Measurements from ENCODE around the gene MED27.
"Not testable (repeated sequence)": the region's sequence is repeated elsewhere in the genome, so short reads cannot be mapped to it uniquely, and the experiment has no call there.

Gene MED27

DNA sequence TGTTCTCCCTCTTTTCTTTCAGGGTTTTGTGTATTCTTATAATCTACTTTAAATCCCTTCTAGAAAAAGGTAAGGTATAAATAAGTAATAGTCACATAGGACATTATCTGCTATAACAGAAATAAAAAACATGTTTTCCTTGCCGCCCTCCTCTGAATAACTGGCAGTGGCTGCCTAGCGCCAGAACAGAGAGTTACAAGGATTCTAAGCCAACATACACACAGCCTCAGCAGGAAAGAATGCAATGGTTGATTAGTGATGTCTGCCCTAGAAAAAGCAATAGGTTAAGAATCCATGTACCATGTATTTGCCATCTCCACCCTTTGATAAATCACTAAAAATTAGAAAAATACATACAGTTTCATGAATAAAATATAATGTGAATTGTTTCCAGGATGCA is 4.9 kb downstream of the MED27 start:
- no peak for DNase-seq

DNA sequence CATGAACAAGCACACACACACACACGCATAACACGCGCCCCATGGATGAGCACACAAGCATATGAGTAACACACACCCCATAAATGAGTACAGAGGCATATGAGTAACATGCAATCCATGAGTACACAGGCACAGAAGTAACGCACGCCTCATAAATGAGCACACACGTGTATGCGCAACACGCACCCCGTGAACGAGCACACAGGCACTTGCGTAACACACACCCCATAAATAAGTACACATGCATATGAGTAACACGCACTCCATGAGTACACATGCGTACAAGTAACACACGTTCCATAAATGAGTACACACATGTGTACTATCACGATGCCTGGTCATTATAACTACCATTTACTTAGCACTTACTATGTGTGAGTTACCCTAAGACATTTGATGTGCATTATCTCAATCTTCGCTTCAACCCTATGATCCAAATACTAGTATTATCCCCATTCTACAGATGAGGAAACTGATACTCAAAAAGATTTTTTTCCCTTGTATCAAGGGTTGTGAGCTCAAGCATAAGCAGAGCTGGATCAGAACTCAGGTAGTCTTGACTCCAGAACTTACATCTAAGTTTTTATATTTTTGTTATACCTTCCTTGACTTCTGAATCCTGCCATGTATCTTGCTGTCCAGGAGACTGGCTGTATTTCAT is 7.7 kb downstream of the MED27 start:
- no peak for DNase-seq

DNA sequence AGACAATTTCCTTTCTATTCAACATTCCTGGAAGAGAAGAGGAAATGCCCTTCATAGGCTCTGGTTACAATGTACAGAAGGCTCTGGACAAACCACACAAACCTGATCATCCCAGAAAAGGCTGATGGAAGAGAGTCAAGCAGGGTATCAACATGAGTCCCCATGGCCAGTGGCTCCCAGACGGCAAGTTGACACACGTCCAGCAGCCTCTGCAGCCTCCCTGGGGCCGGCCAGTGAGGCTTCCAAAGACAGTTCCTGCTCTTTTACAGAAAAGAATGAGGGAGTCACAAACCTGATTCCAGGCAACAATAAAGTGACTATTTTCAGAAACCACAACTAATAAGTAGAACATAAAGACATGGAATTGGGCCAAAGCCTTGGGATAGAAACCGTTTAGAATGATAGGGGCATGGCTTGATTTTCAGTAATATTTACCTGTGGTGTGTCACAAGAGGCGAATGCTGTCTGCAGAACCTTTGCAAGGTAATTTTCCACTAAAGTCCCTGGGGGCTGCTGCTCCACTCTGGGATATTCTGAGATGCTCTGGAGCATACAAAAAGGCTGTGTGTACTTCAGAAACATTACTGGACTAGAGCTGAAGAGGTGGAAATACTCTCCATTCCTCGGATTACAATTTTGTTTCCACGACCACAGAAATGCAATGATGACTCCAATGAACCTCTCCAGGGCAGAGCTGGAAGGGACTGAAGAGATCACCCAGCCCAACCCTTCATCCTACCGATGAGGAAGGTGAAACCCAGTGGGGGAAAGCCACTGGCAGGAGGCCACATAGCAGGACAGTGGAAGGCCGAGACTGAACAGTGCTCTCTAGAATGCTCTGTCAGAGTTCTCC is 10.4 kb downstream of the MED27 start:
- DNase-seq: no peak

DNA sequence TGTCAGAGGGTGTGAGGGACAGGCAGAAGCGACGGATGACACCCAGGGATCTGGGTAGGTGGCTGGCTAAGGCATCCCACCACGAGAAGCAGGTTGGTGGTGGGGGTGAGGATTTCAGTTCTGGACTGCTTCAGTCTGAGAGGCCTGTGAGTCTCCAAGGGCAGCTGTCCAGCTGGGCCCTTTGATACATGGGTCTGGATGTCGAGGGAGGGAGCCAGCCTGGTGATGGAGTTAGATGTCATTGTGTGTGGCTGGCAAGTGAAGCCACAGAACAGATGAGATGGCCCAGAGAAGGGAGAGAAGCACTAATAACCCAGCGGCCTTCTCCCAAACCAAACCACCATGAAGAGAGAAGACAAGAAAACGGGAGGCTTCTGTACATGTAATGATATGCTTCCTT is 11.1 kb downstream of the MED27 start:
- no peak for DNase-seq

DNA sequence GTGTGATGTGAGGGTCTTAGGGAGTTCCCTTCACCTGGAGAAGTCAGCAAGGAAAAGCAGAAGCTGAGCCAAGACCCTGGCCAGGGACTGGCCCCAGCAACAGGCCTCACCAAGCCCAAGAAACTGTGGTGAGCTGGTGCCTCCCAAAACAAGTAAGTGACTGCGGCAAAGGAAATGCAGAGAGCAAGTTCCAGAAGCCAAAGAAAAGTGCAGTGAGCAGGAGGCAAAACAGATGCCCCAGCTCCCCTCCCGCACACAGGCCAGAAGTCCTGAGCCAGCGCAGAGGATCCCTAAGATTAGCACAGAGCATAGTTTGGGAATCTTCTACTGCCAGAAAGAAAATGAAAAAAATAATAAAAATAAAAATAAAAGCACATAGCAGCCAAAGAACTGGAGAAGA is 13.2 kb downstream of the MED27 start:
- DNase-seq: no peak

DNA sequence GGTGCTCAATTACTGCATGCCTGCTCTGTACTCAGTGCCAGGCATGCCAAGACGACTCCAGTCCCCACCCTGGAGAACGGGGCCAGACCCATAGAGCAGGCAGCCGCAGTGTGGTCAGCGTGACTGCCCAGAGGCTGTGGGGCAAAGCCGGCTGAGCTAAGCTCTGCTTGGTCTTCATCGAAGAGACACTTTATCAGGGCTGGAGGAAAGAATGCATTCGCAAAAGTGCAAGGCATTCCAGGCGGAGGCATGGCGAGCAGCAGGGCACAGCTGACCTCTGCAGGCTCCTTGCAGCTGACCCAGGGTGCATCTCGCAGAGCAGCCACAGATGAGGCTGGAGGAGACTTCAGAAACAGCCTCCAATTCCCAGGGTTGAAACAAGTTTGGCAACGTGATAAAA is 13.6 kb downstream of the MED27 start:
- no peak for DNase-seq

DNA sequence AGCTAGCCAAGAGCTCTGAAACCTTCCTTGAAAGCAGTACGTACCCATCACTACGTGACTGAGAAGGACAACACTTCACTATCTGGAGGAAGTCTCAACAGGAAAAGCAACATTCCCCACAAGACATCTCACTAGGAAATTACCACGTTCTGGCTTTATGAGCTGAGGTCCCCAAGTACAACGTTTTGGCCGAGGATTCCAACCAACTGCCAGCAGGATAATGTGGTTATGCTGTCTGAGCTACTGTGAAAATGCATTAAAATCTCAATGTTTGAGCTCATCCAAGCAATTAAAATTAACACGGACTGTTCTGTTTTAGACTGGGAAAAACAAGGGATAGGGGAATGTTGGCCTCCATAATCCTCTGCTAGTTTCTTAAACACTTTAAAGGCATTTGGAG is 16.4 kb downstream of the MED27 start:
- no peak for DNase-seq

DNA sequence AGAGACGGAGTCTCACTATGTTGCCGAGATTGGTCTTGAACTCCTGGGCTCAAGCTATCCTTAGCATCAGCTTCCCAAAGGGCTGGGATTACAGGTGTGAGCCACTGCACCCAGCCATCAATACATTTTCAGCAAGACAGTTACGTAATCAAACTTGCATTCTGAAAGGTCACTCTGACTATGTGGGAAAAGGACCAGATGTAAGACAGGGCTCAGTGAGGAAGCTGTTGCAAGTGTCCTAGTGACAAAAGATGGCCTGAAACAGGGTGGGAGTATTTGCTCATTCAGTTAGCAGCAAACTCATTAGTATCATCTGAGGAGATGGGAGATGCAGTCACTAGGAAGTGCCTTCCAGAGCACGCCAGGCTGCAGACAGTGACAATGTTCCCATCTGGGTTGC is 16.9 kb downstream of the MED27 start:
- DNase-seq: no peak

DNA sequence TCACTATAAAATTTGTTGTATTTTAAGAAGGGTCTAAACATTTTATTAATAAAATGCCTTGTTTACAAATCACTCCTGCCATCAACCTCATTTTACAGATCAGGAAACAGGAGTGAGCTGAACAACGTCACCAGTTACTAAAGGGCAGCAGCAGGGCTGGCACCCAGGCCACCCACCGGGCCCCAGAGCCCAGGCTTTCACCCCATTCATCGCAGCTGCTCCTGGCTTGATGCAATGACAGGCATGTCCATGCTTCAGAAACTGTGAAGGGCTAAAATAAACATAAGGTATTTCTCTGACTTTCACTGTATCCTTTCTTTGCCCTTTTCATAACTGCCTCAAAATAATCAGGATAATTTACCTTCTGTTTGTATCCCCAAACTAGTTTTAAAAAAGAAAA is 18.1 kb downstream of the MED27 start:
- DNase-seq: no peak

DNA sequence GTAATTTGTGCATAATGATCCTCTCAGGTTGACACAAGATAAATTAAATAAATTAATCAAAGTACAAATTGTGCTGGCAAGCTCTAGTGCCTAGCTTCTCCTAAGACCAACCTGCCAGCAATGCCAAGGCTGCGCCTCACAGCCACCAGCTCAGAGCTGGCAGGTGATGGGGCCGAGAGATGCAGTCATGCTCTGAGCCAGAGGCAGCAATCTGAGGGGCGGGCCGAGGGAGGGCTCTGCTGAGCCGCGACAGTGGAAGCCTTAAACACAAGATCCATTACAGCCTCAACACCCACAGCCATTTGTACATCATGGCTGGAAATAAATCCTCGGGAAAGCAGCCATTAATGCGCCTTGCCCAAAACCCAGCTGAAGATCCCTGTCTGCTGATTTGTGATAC is 20.3 kb downstream of the MED27 start:
- no peak for DNase-seq

DNA sequence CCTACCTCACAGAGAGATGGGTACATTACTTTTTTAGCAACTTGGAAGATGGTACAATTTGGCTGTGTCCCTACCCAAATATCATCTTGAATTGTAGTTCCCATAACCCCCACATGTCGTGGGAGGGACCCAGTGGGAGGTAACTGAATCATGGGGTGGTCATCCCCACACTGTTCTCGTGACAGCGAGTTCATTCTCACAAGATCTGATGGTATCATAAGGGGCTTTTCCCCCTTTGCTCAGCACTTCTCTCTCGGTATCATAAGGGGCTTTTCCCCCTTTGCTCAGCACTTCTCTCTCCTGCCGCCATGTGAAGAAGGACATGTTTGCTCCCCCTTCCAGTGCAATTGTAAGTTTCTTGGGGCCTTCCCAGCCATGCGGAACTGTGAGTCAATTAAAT is 21.4 kb downstream of the MED27 start:
- not testable (repeated sequence) for DNase-seq

DNA sequence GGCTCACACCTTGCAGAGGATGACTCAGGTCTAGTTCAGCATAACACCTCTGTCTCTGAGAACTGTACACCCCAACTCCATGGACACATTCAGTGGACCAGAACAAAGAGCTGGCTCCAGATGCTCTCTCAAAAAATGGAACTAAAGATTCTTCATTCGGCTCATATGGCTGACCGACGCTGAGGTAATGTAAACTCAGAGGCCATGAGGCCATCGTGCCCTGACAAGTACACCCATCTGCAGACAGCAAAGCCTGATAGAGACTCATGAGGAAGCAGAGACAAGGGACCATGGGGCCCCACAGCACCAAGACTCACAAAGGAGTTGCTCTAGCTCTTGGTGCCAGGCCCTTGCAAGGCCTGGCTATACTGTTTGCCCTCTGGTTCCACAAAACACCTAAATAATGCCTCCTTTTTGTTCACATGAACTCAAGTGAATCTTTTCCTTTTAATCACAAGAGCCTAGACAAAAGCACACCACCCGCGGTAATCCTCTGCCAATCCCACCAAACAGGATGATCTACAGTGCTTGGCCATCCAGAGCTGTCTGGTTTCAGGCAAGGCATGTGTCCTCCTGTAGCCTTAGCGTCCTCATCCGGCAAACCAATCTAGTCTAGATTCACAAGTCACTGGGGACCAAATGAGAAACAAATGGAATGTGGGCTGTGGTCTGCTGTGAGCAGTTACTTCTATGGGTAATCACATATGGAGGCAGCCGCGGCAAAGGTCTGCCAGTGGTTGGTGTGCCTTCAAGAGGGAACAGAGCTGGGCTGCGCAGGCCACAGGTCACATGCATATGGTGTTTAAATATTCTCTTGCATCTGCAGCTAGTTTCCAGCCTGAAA is 22.7 kb downstream of the MED27 start:
- DNase-seq: no peak

DNA sequence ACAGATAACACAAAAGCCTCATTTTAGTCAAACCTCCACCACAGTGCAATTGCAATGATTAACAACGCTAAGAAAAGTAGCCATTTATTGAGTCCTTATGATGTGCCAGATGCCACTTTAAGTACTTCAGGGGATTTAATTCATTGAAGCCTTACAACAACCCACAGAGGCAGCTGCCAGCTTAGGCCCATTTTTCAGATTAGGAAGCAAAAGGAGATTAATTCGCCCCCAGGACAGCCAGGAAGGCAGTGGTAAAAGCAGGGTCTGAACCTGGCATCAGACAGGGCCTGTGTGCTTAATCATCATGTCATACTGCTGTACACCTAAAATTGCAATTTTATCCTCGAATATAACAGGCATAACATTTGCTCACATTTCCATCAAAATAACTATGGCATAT is 23.9 kb downstream of the MED27 start:
- DNase-seq: no peak

DNA sequence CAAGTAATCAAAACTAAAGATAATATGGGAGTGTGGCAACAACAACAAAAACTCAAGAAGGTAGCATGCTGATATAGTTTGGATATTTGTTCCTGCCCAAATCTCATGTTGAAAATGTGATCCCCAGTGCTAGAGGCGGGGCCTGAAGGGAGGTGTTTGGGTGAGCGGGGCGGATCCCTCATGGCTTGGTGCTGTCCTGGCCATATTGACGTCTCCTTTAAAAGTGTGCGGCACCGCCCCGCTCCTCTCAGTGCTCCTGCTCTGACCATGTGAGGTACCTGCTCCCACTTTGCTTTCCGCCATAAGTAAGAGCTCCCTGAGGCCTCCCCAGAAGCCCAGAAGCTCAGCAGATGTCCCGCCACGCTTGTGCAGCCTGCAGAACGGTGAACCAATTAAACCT is 25.6 kb downstream of the MED27 start:
- no peak for DNase-seq

DNA sequence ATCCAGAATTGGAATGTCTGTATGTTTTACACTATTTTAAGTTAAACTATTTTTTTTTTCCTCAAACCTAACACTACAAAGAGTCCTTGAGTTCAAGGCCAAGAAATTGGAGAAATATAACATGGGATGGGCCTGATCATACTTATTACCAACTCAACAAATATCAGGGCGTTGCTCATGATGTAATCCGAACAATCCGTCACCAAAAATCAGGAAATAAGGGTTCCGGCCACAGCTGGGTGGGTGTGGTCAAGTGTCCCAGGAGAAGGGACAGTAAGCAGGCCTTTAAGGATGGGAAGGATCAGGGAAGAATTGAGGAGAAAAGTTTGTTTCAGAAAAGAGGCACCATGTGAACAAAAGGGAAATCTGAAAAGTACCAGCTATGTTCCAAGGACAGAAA is 29.8 kb downstream of the MED27 start:
- no peak for DNase-seq

DNA sequence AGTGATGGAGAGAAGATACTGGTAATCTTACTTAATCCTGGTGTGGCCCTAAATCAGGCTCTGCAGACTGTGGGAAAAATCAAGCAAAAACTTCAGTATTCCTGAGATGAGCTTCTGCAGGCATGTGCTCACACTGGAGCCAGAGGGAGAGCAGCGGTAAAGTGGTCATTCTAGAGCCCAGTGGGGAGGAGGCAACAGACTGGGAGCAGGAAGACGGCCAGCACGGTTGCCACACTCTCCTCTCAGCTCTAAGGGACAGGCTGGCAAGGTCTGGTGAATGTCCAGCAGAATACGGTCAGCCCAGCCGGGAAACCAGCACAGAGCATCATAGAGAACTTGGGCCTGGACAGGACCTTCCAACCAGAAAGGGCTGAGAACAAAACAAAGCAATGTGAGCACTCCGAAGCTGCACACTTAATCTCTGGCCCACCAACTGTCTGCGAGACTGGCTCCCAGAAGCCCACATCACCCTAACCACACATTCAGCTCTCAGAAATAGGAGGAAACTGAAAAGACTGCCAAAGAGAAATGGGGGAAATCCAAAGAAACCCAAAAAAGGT is 30.3 kb downstream of the MED27 start:
- no peak for DNase-seq

DNA sequence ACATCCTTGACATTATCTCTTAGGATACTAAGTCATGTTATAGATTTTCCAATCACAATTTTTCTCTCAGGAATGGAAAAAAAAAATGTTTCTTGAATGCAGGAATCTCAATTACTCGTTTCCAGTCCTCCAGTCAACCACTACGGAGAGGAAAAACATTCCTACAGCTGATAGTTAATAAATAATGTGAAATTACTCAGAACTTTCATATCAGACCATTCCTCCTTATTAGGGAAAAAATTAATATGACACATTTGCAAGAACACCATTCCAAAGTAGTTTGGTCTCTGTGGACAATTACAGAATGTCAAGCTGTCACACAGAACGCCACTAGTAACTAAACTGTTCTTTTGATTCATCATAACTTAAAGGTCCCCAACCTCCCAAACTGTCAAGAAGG is 31.5 kb downstream of the MED27 start:
- no peak for DNase-seq

DNA sequence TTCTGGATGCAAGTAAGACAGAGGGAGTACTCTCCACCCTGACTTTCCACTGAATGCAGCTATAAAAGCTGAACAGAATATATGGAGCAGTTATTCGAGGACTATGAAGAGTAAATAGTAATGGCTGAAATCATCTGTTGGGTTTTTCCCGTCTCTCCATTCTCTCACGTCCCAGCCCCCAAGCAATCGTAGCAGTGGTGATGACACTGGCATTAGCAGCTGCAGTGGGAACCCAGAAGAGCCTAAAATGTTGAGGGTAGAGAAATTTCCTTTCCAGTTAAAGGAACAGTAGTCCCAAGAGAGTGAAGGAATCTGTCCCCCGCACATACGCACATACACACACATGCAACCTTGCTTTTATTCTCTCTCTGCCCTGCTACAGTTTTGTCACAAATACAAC is 33.2 kb downstream of the MED27 start:
- no peak for DNase-seq

DNA sequence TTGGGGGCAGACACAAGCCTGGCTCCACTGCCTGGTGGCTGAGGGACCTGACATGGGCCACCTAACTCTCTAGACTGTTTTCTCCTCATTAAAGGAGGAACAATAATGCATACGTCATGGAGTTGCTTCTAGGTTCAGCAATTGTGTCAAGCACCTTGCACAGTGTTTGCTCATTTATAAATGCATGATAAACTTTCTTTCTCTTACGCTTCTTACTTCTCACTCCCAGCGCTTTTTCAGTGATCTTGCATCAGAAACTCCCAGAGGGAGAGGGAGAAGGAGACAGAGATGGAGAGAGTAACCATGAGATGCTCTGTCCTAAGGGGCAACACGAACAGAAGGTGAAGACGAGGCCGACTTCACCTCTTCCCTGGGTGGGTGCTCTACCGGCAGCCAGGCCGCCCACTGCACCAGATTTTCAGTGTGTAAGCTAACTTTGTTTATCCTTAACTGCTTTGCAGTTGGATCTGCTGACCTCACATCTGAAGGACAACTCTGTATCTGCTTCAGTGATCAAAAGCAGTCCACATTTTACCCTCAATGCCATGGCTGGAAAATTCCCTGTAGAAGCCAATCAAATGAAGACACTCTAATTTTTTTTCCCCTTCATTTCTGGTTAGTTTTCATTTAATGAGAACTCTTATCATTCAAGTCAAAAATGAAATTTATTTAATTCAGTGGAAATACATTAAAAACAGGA is 35.3 kb downstream of the MED27 start:
- DNase-seq: no peak

DNA sequence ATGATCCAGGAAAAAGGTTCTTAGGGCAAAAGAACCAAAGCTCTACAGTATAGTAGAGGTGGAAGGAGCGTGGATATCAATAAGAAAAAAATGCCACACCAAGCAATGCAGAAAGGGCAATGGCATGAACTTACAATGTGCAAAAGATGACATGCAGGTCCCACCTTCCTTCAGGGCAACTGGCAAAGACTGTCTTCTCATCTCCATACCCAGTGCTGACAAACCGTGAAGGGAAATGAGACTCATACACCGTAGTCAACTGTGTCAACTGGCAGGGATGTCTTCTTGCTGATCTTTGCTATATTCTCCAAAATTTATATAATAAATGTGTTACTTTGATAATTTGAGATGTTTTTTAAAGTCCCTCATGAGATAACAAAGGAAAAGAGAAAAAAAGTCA is 36.0 kb downstream of the MED27 start:
- DNase-seq: no peak

DNA sequence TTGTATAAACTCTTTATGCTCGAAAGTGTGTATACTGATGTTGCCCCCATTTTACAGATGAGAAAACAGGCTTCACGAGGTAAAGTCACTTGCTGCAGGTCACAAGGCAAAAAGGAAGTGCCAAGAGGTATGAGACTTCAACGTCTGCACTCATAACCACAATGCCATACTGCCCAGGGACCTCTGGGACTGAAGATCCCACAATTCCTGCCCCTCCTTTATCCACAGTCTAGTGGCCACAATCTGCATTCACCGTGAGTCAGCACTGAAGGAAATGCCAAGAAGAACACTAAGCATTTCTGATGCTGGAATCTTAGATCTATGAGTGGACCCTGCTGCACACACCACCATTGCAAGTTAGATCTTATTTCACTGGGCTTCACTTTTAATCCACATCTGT is 37.3 kb downstream of the MED27 start:
- DNase-seq: no peak

DNA sequence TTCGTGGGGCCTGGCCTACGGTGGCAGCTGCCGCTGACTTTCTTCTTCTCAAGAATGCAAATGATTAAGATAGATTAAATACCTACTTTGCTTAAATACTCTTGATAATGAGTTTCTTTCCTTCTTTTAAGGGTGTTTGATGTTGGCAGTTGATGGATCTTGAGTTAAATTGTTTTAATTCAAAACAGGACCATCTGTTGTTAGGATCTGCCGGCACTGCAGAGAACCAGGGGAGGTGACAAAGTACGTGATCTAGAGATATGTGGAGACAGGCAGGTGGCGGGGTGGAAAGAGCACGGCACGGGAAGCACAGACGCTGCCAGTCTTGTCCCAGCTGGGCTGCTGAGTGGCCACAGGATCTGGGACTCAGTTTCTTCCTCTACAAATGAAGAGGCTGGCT is 37.9 kb downstream of the MED27 start:
- DNase-seq: no peak

DNA sequence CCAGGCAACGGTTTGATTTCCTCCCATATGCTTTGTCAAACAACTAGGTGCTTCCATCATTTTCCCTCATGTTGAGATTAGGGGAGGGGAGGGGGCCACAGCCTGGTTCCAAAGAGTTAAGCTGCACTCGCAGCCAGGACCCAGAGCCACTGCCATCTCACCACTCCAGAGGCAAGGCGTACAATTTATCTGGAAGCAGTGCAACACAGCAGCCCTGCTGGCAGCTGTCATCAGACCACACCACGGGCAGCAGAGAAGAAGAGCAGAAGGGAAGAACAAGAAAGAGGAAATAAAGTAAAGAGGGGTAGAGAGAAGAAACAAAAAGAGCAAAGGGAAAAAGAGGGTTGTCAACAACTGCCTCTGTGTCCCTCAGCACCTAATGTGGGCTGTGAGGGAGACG is 38.9 kb downstream of the MED27 start:
- no peak for DNase-seq
